Activated T-cell treated with anti-CD3 and anti-CD28 coated beads, Interleukin-2, amount 50 U/mL, for 24 hours (primary cell): ENCODE measurements around the gene FRY.

Experiments
- DNase-seq: peaks from one replicate; pipeline ENCODE4 v3.0.0-alpha.2; 2020
- H3K27ac Mint-ChIP-seq: 2 replicates; pipeline ENCODE4 v1.8.0; 2020; ENCODE audit warnings: mild to moderate bottlenecking, mixed read lengths
- H3K27me3 Mint-ChIP-seq: 2 replicates; pipeline ENCODE4 v1.8.0; 2020; ENCODE audit warnings: mixed read lengths
- H3K36me3 Mint-ChIP-seq: 2 replicates; pipeline ENCODE4 v1.8.0; 2020; ENCODE audit warnings: low read depth, mixed read lengths
- H3K4me1 Mint-ChIP-seq: 2 replicates; pipeline ENCODE4 v1.8.0; 2020; ENCODE audit warnings: low read depth, mixed read lengths
- H3K4me3 Mint-ChIP-seq: 2 replicates; pipeline ENCODE4 v1.8.0; 2020; ENCODE audit warnings: mild to moderate bottlenecking, moderate library complexity, mixed read lengths
- H3K9me3 Mint-ChIP-seq: 2 replicates; pipeline ENCODE4 v1.8.0; 2020; ENCODE audit warnings: mixed read lengths

The FRY gene

DNA sequence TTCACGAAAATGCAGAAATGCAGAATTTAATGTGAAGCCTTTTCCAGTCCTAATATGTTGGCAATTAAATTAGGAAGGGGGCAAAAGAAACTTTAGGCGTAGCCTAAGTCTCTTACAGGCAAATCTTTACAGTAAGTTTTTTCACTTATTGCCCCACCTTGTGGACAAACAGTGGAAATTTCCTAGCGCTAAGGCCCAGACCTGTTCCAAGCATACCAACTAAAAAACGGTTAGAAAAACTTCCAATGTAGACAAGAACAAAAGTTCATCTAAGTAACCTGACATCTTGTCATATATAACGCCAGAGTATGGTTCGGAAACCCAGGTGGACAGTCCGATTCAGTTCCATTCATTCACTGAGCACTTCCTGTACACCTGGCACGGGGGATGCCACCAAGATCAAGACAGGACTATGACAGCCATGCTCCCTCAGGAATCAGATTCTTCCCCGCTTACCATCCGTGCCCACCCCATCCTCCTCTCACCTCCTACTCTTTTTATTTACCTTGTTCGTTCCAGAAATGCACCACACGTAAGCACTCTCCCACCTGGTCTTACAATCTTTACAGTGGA lies 278.6 kb downstream of the FRY start:
- Mint-ChIP-seq H3K27ac (no peak overlapping the region), H3K4me3 (no peak overlapping the region), H3K4me1 (peaks cover 20% of the 10 kb centered on the region), H3K27me3 (no peaks in the 10 kb centered on the region), H3K36me3 (peaks cover 3% of the 10 kb centered on the region), H3K9me3 (no peaks in the 10 kb centered on the region)
- no peak for DNase-seq

DNA sequence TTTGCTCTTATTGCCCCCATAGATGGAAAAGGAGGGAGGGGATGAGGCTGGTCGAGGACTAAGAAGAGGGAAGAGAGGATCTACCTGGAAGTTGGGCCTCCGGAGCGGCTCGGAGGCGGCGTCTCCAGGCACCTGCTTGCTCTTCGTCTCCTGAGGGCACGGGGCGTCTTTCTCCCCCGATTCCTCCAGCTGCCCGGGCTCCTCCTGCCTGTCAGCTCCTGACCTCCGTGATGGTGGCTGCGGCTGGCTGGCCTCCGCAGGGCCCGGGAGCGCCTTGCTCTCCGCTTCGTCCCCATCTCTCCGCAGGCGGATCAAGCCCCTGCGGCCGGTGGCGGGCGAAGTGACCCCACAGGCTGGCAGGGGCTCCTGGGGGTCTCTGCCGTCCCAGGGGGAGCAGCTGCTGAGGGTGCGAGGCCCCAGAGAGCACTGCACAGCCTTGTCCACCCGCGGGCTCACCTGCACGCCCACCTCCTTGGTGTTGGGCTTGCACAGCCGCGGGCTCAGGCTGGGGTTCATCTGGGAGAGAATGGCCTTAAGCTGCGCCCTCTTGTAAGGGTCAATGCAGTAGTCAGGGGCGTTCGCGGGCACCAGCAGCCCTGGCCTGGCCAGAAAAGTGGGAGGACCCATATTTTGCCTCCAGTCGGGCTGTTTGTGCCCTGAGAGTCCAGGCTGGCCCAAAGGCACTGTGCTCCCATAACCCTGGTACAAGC lies 279.8 kb downstream of the FRY start:
- Mint-ChIP-seq H3K4me1 (peaks cover 23% of the 10 kb centered on the region), H3K4me3 (no peak overlapping the region), H3K9me3 (no peaks in the 10 kb centered on the region), H3K36me3 (peaks cover 14% of the 10 kb centered on the region), H3K27ac (no peak overlapping the region), H3K27me3 (no peaks in the 10 kb centered on the region)
- DNase-seq, result no peak

- H3K27me3 Mint-ChIP-seq, result no peaks in the 10 kb centered on the region
- peak overlapping the region; percentile 94 for H3K4me3 Mint-ChIP-seq
- H3K27ac Mint-ChIP-seq, result peak overlapping the region; percentile 100
- no peak for DNase-seq
- H3K9me3 Mint-ChIP-seq, result no peaks in the 10 kb centered on the region
- peaks cover 31% of the 10 kb centered on the region for H3K36me3 Mint-ChIP-seq
- H3K4me1 Mint-ChIP-seq, result peaks cover 24% of the 10 kb centered on the region
These were observed 283.0 kb downstream of the FRY start for GRCh38 chr13:32314271-32315237.

GRCh38 chr13:32315238-32316027 lies 283.9 kb downstream of the FRY start, which contains the start of the genes BRCA2 and ZAR1L:
BRCA2 (plus strand) TSS chr13:32315508; CDS start chr13:32316461, 953 bp downstream.
ZAR1L (minus strand) TSS chr13:32315363; CDS start chr13:32311925, 3,438 bp downstream.
- Mint-ChIP-seq H3K4me1 (peaks cover 19% of the 10 kb centered on the region), H3K4me3 (peak within 1 kb of the TSS; percentile 94), H3K36me3 (peaks cover 39% of the 10 kb centered on the region), H3K27ac (peak within 1 kb of the TSS; percentile 100), H3K27me3 (no peaks in the 10 kb centered on the region), H3K9me3 (no peaks in the 10 kb centered on the region)
- DNase-seq, result peak; percentile 90

DNA sequence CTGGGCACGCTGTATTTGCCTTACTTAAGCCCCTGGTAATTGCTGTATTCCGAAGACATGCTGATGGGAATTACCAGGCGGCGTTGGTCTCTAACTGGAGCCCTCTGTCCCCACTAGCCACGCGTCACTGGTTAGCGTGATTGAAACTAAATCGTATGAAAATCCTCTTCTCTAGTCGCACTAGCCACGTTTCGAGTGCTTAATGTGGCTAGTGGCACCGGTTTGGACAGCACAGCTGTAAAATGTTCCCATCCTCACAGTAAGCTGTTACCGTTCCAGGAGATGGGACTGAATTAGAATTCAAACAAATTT lies 284.4 kb downstream of the FRY start:
- H3K36me3 Mint-ChIP-seq, result peaks cover 45% of the 10 kb centered on the region
- no peaks in the 10 kb centered on the region for H3K27me3 Mint-ChIP-seq
- H3K4me3 Mint-ChIP-seq, result peak overlapping the region; percentile 94
- peak overlapping the region; percentile 100 for H3K27ac Mint-ChIP-seq
- H3K9me3 Mint-ChIP-seq, result no peaks in the 10 kb centered on the region
- peaks cover 19% of the 10 kb centered on the region for H3K4me1 Mint-ChIP-seq
- no peak for DNase-seq

- H3K4me1 Mint-ChIP-seq, result peaks cover 19% of the 10 kb centered on the region
- DNase-seq, result no peak
- H3K36me3 Mint-ChIP-seq, result peaks cover 48% of the 10 kb centered on the region
- peak overlapping the region; percentile 94 for H3K4me3 Mint-ChIP-seq
- peak overlapping the region; percentile 100 for H3K27ac Mint-ChIP-seq
- H3K27me3 Mint-ChIP-seq, result no peaks in the 10 kb centered on the region
- no peaks in the 10 kb centered on the region for H3K9me3 Mint-ChIP-seq
These were observed 284.9 kb downstream of the FRY start for GRCh38 chr13:32316501-32316900.

DNA sequence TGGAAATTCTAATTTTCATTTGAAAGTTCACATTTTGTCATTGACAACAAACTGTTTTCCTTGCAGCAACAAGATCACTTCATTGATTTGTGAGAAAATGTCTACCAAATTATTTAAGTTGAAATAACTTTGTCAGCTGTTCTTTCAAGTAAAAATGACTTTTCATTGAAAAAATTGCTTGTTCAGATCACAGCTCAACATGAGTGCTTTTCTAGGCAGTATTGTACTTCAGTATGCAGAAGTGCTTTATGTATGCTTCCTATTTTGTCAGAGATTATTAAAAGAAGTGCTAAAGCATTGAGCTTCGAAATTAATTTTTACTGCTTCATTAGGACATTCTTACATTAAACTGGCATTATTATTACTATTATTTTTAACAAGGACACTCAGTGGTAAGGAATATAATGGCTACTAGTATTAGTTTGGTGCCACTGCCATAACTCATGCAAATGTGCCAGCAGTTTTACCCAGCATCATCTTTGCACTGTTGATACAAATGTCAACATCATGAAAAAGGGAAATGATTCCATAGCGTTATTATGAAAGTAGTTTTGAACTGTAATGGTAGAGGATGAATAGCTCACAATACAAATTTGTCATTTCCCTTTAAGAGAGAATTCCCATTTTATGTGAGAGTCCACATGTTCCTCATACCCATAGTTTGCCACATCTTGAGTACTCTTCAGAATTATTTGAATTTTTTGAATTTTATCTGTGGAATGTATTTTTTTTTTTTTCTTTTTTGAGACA lies 286.3 kb downstream of the FRY start:
- DNase-seq, result no peak
- peak overlapping the region; percentile 94 for H3K4me3 Mint-ChIP-seq
- peaks cover 19% of the 10 kb centered on the region for H3K4me1 Mint-ChIP-seq

DNA sequence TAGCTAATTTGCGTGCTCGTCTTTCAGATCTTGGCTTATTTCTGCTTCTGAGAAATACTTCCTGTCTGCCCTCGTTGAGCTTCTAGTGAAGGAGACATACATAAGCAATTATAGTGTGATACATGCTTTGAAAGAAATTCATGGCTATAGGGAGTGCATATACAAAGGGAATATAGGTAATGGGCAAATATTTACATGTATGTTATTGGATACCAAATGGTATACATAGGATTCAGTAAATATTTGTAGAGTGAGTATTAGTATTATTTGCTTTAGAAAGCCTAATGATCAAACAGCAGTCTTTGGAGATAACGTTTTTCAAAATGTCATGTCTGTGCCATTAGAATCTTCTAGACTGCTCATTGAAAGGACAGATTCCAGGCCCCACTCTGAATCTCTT lies 289.0 kb downstream of the FRY start:
- H3K36me3 Mint-ChIP-seq, result peaks cover 64% of the 10 kb centered on the region
- no peaks in the 10 kb centered on the region for H3K9me3 Mint-ChIP-seq
- H3K27me3 Mint-ChIP-seq, result no peaks in the 10 kb centered on the region
- H3K4me1 Mint-ChIP-seq, result peaks cover 8% of the 10 kb centered on the region
- no peak for DNase-seq
- no peak overlapping the region for H3K27ac Mint-ChIP-seq
- H3K4me3 Mint-ChIP-seq, result no peak overlapping the region

More for the DNA sequence above, 286.3 kb downstream of the FRY start:
- Mint-ChIP-seq H3K27me3 (no peaks in the 10 kb centered on the region), H3K9me3 (no peaks in the 10 kb centered on the region), H3K27ac (no peak overlapping the region), H3K36me3 (peaks cover 58% of the 10 kb centered on the region)

- Mint-ChIP-seq H3K9me3 (no peaks in the 10 kb centered on the region), H3K36me3 (peaks cover 62% of the 10 kb centered on the region), H3K4me3 (no peak overlapping the region), H3K27ac (no peak overlapping the region), H3K4me1 (peaks cover 2% of the 10 kb centered on the region), H3K27me3 (no peaks in the 10 kb centered on the region)
- no peak for DNase-seq
These were observed 292.3 kb downstream of the FRY start for GRCh38 chr13:32323912-32324311.

DNA sequence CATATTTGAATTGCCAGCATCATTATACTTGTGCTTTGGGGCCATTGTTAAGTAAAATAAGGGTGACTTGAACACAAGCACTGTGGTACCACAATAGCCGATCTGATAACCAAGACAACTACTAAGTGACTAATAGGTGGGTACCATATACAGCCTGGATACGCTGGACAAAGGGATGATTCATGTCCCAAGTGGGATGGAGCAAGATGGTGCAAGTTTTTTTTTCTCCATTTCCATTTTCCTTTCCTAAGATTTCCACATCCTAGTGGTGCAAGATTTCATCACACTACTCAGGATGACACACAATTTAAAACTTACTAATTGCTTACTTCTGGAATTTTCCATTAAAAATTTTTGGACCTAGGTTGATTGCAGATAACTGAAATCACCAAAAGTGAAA lies 298.9 kb downstream of the FRY start:
- Mint-ChIP-seq H3K27ac (no peak overlapping the region), H3K36me3 (peaks cover 68% of the 10 kb centered on the region), H3K9me3 (no peaks in the 10 kb centered on the region), H3K4me3 (no peak overlapping the region), H3K27me3 (no peaks in the 10 kb centered on the region), H3K4me1 (peaks cover 2% of the 10 kb centered on the region)
- DNase-seq, result no peak

DNA sequence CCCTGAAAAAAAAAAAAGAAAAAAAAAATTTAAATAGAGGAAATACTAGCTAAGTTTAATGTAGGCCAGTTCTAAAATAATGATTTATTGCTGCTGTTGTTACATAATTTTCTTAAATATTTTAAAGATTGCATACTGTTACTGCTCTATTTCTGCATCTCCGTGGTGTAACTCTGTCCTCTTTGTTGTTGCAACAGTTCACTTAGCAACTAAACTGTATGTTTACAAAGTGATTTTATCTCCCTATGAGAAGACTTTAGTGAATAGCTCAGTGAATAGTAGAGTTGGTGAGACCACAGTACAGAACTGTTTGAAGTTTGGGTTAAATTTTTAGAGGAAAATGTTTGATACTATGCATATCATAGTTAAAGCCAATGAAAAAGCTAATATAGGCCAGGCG lies 303.1 kb downstream of the FRY start:
- H3K4me1 Mint-ChIP-seq, result no peaks in the 10 kb centered on the region
- H3K9me3 Mint-ChIP-seq, result peaks cover 8% of the 10 kb centered on the region
- H3K27me3 Mint-ChIP-seq, result no peaks in the 10 kb centered on the region
- H3K27ac Mint-ChIP-seq, result no peak overlapping the region
- H3K4me3 Mint-ChIP-seq, result no peak overlapping the region
- no peak for DNase-seq
- H3K36me3 Mint-ChIP-seq, result peaks cover 88% of the 10 kb centered on the region

- DNase-seq, result no peak
- no peak overlapping the region for H3K4me3 Mint-ChIP-seq
- H3K27ac Mint-ChIP-seq, result no peak overlapping the region
- H3K27me3 Mint-ChIP-seq, result no peaks in the 10 kb centered on the region
- H3K9me3 Mint-ChIP-seq, result peaks cover 12% of the 10 kb centered on the region
- H3K4me1 Mint-ChIP-seq, result no peaks in the 10 kb centered on the region
- peaks cover 44% of the 10 kb centered on the region for H3K36me3 Mint-ChIP-seq
These were observed 309.3 kb downstream of the FRY start for GRCh38 chr13:32340914-32341313.

- no peaks in the 10 kb centered on the region for H3K9me3 Mint-ChIP-seq
- peaks cover 2% of the 10 kb centered on the region for H3K4me1 Mint-ChIP-seq
- no peaks in the 10 kb centered on the region for H3K27me3 Mint-ChIP-seq
- no peak overlapping the region for H3K4me3 Mint-ChIP-seq
- H3K36me3 Mint-ChIP-seq, result peaks cover 45% of the 10 kb centered on the region
- DNase-seq, result no peak
- no peak overlapping the region for H3K27ac Mint-ChIP-seq
These were observed 316.1 kb downstream of the FRY start for GRCh38 chr13:32347651-32348050.
